Measurements from ENCODE around the gene TTLL13.

The TTLL13 gene

GRCh38 chr15:90217671-90218394, 31.5 kb upstream of the TTLL13 start:
- no peak for DNase-seq (ENCODE audit: low read depth)

GRCh38 chr15:90219421-90220141, 29.8 kb upstream of the TTLL13 start:
- DNase-seq (ENCODE audit: low read depth) = no peak

GRCh38 chr15:90221246-90221900, 28.0 kb upstream of the TTLL13 start:
- peak; percentile 90 for DNase-seq (ENCODE audit: low read depth)

GRCh38 chr15:90222547-90222946, 26.8 kb upstream of the TTLL13 start:
- DNase-seq (ENCODE audit: low read depth) = no peak

- no peak for DNase-seq (ENCODE audit: low read depth)
Observed at GRCh38 chr15:90223441-90224165, 25.8 kb upstream of the TTLL13 start.

GRCh38 chr15:90225047-90225446, 24.3 kb upstream of the TTLL13 start:
- no peak for DNase-seq (ENCODE audit: low read depth)

DNA sequence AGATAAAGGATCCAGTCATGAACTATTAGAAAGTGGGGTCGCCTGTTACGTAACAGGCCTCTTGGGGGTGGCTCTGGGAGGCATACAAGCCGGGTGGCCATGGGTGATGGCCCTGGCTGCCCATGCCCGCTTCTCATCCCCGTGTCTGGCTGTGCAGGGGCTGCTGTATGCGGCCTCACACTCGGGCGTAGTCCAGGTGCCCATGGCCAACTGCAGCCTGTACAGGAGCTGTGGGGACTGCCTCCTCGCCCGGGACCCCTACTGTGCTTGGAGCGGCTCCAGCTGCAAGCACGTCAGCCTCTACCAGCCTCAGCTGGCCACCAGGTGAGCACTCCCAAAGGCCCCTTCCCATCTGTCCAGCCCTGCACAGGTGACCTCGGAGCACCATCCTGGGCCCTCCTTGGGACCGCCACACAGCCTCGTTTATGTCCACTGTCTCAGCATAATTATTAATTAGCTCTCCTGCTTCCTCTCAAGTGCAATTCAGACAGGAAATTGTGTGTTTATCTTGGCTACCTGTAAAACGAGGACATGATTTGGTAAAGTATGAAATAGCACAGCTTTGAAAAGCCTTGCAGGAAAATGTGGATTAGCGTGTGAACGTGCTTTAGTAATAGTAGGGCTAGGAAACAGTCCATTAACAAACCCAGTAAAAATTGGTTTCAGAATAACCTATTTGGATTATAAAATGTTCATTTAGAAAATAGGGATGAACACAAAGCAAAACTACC, 23.7 kb upstream of the TTLL13 start:
- DNase-seq (ENCODE audit: low read depth) = no peak

- no peak for DNase-seq (ENCODE audit: low read depth)
Observed at GRCh38 chr15:90227336-90227735, 22.0 kb upstream of the TTLL13 start.

- no peak for DNase-seq (ENCODE audit: low read depth)
Observed at GRCh38 chr15:90227816-90228772, 21.3 kb upstream of the TTLL13 start.

DNA sequence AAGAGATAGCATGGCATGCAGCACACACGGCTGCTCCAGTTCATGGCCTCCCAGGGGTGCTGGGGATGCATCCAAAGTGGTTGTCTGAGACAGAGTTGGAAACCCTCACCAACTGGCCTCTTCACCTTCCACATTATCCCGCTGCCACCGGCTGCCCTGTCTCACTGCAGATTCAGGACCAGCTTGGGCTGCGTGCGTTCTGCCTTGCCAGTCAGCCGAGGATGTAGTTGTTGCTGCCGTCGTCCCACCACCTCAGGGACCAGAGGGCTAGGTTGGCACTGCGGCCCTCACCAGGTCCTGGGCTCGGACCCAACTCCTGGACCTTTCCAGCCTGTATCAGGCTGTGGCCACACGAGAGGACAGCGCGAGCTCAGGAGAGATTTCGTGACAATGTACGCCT, 20.4 kb upstream of the TTLL13 start:
- no peak for DNase-seq (ENCODE audit: low read depth)

DNA sequence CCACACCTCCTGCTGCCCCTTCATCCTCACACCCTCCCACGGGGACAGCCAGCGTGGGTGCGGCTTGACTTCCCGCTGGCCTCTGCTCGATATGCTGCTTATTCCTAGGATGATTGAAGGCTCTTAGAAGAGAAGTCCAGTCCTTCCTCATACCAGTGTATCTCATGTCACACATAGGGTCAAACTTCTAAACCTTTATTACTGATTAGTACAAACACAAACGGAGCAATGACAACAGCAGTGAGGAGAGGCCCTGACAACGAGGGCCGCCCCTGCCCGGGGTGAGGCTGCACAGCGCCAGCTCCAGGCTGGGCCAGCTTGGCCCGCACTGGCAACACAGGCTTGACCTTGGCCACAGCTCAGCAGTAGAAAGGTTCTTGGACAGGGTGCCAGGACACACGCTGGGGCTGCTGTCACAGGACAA, 19.3 kb upstream of the TTLL13 start:
- DNase-seq (ENCODE audit: low read depth) = no peak

- no peak for DNase-seq (ENCODE audit: low read depth)
Observed at GRCh38 chr15:90230610-90231009, 18.7 kb upstream of the TTLL13 start.

GRCh38 chr15:90231028-90232017, 18.0 kb upstream of the TTLL13 start:
- no peak for DNase-seq (ENCODE audit: low read depth)

DNA sequence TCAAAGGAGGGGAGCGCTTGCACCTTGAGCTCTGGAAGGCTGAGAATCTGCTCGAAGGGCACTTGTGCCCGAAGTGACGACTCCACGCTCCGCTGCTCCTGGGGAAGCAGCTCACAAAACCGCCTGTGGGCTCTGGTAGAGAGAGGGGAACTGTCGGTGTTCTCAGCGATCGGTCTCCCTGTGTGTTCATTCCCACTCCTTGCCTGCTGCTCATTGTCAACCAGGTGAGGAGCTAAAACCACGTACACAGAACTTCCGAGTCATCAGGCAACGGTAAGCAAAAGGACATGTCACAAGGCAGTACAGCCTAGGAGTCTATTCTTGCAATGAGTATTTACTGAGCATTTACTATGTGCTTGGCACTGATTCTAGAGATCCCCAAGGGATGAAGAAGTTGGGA, 17.2 kb upstream of the TTLL13 start:
- DNase-seq (ENCODE audit: low read depth) = no peak

- DNase-seq (ENCODE audit: low read depth) = no peak
Observed at GRCh38 chr15:90232941-90233386, 16.4 kb upstream of the TTLL13 start.

DNA sequence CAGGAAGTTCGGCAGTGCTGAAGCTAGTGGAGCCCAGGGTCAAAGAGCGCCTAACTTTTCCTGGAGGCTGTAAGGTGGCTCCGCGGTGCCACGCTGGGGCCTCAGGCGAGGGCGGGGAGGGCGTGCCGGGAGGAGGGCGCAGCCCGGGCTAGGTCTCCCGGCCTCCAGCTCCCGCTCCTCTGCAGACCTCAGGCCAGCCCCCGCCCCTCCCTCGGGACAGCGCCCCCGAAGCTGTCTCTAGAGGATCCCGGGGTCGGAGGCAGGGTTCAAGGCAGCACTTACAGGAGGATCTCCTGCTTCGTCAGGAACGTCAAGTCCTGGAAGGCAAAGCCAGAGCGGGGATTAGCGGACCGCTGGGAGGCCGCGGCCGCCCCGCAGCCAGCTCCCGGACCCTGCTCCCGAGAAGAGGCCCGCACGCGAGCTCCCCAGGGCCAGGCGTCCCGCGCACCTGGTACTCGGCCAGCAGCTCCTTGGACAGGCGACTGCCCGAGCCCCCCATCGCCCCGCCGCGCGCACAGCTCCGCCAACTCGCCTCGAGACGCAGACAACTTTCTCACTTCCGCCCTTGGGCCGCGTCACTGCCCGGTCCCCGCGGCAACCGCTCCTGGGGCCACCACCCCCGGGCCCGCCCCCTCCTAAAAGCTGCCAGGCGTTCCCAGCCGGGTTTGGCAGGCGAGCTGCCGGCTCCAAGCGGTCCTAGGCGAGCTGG, 15.8 kb upstream of the TTLL13 start, which contains the start of gene CIB1:
Gene CIB1, minus strand, starts transcription at position 555 of the 709 bp plus-strand sequence. Its CDS starts 56 bp downstream, at position 499.
- peak; percentile 96 for DNase-seq (ENCODE audit: low read depth)

DNA sequence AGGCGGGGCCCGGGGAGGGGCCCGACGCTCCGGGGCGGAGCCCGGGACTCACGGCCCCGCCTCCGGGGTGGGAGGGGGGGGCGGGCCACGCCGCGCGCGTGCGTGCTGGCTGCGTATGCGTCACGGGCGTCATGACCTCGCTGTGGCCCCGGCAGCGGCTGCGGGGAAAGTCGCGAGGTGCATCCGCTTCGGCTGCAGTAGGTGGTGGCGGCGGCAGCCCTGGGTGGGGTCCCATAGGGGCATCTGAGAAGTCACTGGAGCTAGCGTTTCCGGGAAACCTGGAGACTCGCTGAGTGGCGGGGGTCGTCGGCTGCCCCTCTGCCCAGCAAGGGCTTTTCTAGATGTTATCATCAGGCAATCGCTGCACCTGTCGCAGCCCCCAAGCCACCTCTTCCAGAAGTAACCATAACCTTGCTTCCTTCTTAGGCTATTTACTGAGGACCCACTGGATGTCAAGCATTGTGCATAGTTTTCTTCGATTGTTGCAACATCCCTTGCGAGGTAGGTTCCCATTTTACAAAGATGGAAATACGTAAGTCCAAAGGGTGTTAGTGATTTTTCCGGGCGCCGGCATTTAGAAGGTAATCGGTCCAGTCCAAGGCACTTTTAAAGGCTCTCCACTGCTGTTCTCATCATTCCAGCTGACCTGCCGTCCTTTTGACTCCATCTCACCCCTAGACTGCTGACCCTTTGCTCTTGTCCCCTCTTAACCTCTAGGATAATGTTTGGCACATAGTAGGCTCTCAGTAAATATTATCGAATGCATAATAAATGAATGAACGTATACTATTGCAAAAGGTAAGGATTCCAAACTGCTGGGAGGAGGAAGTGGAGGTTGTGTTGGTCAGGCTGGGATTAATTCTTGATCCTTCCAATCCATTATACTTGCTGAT, 15.0 kb upstream of the TTLL13 start, which contains the start of gene GDPGP1:
Gene GDPGP1, plus strand, starts transcription at position 114 of the 893 bp plus-strand sequence. CDS start 6,700 bp downstream, outside the sequence.
- DNase-seq (ENCODE audit: low read depth) = no peak

Measured in fibroblast of gingiva (primary cell).